22Rv1 (cell line): ENCODE results near the gene SLIT3.

ENCODE experiments used
- ZFX ChIP-seq: fragments of 450-650 bp; IDR thresholded peaks from 2 replicates; pipeline ENCODE4 v1.6.1; 2017; ENCODE audit warnings: antibody characterized with exemption, borderline replicate concordance
- TF ChIP-seq, protein P1 (sequence below): fragments of 450-650 bp; IDR thresholded peaks from 2 replicates; pipeline ENCODE4 v1.5.1; 2017; ENCODE audit warnings: mild to moderate bottlenecking

DNA sequence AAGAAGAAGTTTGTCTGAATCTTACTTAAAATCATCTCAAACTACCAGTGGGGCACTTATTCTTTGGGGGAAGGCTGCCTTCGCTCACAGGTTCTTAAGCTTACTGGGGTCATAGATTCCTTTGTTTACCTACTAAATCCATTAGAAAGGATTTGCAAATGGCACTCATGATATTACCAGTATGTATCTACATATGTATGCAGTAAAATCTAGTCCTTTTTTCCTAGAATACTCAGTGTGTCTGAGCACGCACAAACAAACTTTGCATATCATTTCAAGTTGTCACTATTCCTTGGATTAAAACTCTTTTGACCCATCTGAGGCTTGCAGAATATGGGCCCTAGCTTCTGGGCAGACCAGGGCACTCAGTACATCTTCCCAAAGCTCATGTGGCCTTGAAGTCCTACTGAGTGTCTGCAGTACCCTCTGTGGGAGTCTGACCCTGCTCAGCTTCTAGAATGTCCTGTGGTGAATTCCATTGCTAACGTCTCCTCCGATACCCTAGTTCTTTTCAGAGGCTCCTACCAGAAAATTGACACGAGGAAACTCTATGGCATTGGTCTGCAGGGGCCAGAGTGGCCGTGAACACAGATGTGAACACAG, 297.9 kb downstream of the SLIT3 start:
- TF ChIP-seq, protein P1, sequence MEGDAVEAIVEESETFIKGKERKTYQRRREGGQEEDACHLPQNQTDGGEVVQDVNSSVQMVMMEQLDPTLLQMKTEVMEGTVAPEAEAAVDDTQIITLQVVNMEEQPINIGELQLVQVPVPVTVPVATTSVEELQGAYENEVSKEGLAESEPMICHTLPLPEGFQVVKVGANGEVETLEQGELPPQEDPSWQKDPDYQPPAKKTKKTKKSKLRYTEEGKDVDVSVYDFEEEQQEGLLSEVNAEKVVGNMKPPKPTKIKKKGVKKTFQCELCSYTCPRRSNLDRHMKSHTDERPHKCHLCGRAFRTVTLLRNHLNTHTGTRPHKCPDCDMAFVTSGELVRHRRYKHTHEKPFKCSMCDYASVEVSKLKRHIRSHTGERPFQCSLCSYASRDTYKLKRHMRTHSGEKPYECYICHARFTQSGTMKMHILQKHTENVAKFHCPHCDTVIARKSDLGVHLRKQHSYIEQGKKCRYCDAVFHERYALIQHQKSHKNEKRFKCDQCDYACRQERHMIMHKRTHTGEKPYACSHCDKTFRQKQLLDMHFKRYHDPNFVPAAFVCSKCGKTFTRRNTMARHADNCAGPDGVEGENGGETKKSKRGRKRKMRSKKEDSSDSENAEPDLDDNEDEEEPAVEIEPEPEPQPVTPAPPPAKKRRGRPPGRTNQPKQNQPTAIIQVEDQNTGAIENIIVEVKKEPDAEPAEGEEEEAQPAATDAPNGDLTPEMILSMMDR: no peak
- TF ChIP-seq ZFX: no peak
